T follicular helper cell (primary cell): ENCODE measurements around the gene MRPL32.
"Not testable (repeated sequence)": the region's sequence is repeated elsewhere in the genome, so short reads cannot be mapped to it uniquely, and the experiment has no call there.

ENCODE experiments used
- DNase-seq: peaks from one replicate; pipeline ENCODE4 v3.0.0-alpha.2; 2020; ENCODE audit warnings: low read depth
- total RNA-seq, 2 experiments: gene quantifications; one replicate each; lab custom pipeline; 2026; lab: John Stamatoyannopoulos, UW

Gene MRPL32
- 45.6 to 80.1 reads per million in 2 experiments for total RNA-seq

DNA sequence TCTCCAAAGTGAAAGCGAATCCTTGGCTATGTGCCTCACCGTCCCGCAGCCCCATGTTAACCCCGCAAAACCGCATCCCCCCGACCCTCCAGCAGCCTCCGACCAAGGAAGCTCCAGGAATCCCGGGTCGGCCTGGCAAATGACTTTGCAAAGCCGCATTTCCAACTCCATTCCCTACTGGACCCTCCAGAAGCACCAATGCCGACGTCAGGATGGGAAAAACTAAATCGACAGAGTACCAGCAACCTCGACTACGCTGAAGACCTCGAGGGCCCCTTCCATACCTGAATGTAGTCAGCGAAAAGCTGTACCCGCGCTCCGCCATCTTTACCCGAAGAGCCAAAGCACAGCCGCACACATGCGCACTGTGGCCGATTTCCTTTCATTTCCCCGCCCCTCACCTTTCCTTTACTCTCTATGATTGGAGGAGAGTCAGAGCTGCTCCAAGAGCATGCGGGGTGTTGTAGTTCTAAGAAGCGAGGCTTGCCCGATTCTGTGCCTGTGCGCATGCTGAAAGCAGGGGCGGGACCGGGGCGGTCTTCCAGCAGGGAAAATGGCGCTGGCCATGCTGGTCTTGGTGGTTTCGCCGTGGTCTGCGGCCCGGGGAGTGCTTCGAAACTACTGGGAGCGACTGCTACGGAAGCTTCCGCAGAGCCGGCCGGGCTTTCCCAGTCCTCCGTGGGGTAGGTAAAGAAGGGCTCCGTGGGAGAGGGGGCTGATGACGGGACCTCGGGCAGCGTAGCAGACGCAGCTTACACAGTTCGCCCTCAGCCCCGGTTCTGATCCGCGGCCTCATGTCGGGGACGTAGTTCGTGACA lies at the start of gene MRPL32, which contains the start of gene PSMA2:
TSS of gene MRPL32 (plus strand) at position 543 of the 818 bp plus-strand sequence. CDS start at position 554, 11 bp downstream.
TSS of gene PSMA2 (minus strand) at position 341 of the 818 bp plus-strand sequence. CDS start at position 325, 16 bp downstream.
- peak; percentile 89 for DNase-seq

DNA sequence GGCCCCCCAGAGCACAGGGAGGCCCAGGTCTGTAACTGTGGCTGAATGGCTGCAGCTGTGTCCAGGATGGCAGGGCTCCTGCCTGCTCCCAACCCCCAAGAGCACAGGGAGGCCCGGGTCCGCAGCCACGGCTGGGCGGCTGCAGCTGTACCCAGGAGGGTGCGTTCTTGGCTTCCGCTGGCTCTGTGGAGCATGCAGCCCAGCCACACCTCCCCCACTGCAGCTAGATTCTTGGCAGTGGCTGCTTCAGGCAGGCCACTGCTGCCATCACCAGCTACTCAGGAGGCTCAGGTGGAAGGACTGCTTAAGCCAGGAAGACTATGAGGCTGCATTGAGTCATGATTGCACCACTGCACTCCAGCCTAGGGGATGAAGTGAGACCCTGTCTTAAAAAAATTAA lies 48.2 kb upstream of the MRPL32 start:
- no peak for DNase-seq

DNA sequence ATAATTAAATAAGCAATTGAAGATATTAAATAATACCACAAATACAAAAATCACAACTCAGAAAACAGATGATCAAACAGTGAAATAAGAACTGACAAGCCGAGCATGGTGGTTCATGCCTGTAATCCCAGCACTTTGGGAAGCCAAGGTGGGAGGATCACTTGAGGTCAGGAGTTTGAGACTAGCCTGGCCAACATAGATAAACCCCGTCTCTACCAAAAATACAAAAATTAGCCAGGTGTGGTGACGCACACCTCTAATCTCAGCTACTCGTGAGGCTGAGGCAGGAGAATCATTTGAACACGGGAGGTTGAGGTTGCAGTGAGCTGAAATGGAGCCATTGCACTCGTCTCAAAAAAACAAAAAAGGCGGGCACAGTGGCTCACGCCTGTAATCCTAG lies 47.0 kb upstream of the MRPL32 start:
- DNase-seq, result not testable (repeated sequence)

DNA sequence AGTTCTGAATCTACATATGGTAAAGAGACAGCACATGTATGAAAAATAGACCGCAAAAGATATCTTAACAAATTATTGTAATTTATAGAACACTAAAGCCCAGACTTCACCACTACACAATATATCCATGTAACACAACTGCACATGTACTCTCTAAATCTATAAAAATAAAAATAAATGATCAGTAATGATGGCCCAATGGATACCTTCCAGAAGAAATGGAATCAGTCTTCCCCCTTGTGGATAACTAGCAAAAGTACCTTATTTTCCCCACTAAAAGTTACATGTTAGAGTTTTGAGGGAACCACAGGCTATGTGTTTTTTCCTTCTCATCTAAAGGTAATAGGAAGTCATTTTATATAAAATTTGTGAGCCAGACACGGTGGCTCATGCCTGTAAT lies 46.0 kb upstream of the MRPL32 start:
- DNase-seq, result no peak

- no peak for DNase-seq
Observed at GRCh38 chr7:42886893-42887505, 45.2 kb upstream of the MRPL32 start.

DNA sequence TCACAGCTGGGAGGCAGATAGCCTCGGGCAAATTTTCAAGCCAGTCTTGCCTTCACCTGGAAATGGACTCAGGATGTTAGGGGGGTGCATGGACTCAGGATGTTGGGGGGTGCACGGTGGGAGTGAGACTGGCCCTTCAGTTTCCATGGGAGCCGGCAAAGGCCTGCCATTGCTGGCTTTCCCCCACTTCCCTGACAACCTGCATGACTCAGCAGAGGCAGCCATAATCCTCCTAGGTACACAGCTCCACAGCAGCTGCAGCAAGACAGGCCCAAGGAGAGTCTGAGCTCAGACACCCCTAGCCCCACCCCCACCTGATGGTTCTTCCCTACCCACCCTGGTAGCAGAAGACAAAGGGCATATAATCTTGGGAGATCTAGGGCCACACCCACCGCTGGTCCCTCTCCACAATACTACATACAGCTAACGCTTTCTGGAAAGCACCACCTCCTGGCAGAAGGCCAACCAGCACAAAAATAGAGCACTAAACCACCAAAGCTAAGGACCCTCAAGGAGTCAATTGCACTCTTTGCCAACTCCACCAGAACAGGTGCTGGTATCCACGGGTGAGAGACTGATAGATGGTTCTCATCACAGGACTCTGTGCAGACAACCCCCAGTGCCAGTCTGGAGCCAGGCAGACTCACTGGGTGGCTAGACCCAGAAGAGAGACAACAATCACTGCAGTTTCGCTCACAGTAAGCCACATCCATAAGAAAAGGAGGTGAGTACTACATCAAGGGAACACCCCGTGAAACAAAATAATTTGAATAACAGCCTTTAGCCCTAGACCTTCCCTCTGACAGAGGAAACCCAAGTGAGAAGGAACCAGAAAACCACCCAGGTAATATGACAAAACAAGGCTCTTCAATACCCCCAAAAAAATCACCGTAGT lies 38.6 kb upstream of the MRPL32 start:
- DNase-seq, result no peak

- no peak for DNase-seq
Observed at GRCh38 chr7:42900842-42901241, 31.3 kb upstream of the MRPL32 start.

DNA sequence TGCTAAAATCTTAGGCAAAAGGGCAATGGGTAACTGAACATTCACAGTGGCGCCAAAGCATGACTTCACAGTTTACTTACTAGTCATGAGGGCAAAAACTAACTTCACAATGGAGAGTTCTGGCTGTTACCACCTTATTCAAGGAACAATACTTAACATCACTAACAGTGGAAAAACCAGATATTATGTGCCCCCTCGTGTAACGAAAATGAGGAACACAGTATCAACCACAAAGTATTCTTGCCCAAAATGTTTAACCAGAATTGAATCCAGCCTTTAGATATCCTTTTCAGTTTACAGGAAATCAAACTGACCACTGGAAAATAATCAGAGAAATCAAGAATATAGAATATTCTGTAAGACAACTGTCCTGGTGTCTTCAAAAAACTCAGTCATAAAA lies 29.8 kb upstream of the MRPL32 start:
- DNase-seq, result no peak

- DNase-seq, result no peak
Observed at GRCh38 chr7:42906181-42906580, 26.0 kb upstream of the MRPL32 start.

DNA sequence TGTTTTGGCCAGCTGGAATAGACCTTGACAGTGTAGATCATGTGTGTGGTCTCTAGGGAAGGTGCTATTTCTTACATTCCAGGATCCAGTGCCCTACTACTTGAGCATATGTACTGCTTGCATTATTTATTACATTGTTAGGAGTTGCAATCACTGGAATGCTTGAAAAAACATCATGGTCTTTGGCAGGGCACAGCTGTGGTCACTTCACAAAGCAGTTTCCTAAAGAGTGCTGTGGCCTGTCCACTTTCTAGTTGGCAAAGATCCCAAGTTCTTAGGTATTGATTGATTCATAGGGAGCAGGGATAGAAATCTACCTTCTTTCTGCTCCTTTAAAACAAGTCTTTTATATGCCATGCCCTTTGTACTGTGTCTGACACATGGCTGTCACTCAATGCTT lies 24.9 kb upstream of the MRPL32 start:
- DNase-seq, result no peak

GRCh38 chr7:42910306-42910705 lies 21.9 kb upstream of the MRPL32 start:
- no peak for DNase-seq

DNA sequence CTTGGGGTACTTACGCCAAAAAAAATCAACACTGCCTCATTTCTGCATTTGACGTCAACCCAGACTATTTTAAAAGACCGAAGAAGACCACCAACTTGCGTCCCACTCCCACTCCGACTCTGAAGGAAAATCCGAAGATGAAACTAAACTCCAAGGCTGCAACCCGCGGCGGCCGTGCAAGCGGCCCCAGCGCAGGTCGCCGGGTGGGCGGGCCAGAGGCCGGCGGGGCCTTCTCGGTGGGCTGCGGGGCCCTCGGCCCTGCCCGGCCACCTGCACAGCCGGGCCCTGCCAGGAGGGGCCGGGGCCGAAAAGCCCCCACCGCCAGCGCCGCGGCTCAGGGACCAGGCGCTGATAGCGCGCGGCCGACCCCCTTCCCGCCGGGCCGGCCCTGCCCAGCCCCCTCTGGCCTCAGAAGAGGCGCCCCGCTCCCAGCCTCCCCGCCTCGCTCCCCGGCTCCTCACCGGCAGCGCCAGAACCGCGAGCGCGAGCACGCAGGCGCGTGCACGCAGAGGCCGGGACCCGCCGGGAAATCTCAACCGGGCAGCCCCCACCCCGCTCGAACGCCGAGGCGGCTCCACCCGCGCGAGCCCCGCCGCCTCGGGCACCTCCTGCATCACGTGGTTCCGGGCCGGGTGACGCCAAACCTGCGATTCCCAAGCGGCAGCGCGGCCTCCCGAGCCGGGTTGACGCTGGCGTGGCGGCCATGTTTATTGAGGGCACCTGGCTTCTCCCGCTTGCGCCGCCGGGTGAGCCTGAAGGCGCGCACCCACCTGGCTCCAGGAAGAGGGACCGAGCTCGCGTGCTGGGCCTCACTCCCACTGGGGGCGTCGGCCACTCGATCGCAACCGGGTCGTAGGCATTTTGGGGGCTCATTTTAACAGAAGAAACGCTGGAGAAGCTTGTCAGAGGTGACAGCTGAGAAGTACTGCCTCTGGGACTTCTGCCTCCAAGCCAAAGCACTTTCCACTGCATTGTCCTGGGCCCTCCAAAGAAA lies 20.4 kb upstream of the MRPL32 start, which contains the start of gene C7orf25:
TSS of gene C7orf25 (minus strand) at position 617 of the 994 bp plus-strand sequence. CDS start 1,170 bp downstream, outside the sequence.
- peak; percentile 95 for DNase-seq

- DNase-seq, result no peak
Observed at GRCh38 chr7:42913591-42913990, 18.6 kb upstream of the MRPL32 start.

DNA sequence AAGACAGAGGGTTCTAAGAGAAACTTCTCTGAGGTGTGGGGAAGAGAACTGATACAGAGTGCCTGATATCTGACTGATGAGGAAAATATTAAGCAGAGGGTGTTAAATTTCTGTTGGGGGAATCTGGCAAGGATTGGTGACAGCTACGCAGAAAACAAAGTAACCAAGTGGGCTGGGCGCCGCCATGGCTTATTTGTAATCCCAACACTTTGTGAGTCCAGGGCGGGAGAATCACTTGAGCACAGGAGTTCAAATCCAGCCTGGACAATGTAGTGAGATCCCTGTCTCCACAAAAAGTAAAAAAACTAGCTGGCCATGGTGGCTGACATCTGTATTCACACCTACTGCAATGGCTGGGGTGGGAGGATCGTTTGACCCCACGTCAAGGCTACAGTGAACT lies 18.2 kb upstream of the MRPL32 start:
- no peak for DNase-seq

- no peak for DNase-seq
Observed at GRCh38 chr7:42914421-42915045, 17.6 kb upstream of the MRPL32 start.

GRCh38 chr7:42915356-42915755 lies 16.8 kb upstream of the MRPL32 start:
- DNase-seq, result no peak

DNA sequence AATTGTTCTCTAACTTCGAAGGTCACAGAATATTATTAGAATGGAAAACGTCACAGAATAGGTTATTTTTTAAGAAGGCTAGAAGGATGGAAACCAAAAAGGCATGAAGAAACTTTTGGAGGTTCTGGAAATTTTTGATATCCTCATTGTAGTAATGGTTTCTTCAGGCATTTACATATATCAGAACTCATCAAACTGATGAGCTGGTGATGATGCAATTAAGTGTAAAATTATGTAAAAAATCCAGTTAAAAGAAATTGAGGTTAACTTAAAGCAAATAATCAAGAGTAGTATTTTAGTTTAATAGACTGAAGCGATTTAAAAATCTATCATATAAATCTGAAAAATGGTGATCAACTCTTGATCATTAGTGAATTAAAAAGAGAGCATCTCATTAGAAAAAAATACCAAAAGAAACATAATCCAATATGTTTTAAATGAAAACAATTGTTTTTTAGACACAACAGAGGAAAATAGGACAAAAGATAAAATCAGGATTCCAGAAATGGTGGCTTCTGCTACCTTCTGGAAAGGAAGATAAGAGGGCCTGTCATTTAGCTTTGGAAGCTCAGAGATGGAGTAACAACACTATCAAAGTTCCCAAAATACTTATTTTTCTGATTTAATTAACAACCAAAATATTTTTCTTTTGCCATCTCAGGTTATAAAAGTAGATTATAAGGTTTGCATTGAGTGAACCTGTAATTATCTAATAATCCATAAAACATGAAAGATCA lies 10.0 kb upstream of the MRPL32 start:
- no peak for DNase-seq

- no peak for DNase-seq
Observed at GRCh38 chr7:42924223-42924838, 7.8 kb upstream of the MRPL32 start.

DNA sequence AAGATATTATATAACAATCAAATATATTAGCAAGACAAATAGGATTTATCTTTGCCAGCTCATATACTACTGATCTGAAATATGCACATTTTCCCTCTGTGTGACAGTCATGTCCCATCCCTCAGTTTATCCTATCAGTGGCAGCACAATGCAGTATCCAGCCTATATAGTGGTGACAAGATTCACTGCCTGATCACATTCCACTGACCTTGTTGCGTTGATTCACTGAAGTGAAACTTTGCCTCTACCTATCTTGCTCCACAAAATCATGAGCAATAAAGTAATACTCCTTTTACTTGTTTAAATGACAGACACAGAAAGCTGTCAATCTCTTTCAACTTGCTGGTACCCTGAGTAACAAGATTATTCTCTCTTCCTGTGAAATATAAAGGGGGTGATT lies 6.5 kb upstream of the MRPL32 start:
- no peak for DNase-seq
